ENCODE measurements around the gene E4F1.

DNA sequence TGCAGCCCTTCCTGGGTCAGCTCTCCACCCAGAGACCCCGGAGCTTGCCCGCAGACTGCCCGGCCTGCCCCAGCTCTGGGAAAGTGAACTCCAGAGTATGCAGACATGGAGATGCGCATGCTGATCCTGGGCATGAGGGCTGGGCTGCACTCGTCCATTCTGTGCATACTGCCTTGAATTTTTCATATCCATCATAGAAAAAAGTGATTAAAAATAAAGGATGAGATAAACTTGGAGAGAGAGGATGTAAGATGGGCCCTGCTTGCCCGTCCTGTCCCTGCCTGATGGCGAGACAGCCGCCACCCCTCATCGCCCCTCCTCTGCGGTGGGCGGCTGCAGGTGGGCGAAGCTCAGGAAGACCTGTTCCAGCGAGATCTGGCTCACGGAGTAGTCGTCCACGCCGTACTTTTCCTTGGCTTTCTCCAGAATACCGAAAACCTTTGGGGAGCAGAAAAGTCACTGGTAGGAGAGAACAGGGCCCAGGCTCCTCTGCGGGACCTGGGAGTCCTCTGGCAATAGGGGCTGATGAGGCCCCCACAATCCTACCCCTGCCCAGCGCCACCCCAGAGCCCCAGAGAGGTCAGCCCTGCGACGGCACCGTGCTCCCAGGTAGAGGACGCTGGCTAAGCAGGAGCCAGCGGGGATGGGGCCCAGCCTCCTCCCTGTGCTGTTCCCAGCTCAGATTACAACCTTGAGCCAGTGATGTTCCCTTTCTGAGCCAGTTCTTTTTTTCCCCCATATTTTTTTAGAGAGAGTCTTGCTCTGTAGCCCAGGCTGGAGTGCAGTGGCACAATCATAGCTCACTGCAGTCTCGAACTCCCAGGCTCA, 53.2 kb downstream of the E4F1 start:
- TF ChIP-seq, protein P1, sequence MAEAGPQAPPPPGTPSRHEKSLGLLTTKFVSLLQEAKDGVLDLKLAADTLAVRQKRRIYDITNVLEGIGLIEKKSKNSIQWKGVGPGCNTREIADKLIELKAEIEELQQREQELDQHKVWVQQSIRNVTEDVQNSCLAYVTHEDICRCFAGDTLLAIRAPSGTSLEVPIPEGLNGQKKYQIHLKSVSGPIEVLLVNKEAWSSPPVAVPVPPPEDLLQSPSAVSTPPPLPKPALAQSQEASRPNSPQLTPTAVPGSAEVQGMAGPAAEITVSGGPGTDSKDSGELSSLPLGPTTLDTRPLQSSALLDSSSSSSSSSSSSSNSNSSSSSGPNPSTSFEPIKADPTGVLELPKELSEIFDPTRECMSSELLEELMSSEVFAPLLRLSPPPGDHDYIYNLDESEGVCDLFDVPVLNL (IDR thresholded peaks at IDR 0.05; ENCODE audit: low read depth, low read length) = no peak
- TF ChIP-seq POLR2A (IDR thresholded peaks at IDR 0.05; ENCODE audit: low read depth, low read length) (no peak), BHLHE40 (IDR thresholded peaks at IDR 0.05; ENCODE audit: borderline replicate concordance in 1 of 2, low read depth in 2 of 2, low read length in 1 of 2) (no peak), SMAD1 (IDR thresholded peaks at IDR 0.05; ENCODE audit: low read depth, partially characterized antibody) (no peak)
- TF ChIP-seq, protein P2, sequence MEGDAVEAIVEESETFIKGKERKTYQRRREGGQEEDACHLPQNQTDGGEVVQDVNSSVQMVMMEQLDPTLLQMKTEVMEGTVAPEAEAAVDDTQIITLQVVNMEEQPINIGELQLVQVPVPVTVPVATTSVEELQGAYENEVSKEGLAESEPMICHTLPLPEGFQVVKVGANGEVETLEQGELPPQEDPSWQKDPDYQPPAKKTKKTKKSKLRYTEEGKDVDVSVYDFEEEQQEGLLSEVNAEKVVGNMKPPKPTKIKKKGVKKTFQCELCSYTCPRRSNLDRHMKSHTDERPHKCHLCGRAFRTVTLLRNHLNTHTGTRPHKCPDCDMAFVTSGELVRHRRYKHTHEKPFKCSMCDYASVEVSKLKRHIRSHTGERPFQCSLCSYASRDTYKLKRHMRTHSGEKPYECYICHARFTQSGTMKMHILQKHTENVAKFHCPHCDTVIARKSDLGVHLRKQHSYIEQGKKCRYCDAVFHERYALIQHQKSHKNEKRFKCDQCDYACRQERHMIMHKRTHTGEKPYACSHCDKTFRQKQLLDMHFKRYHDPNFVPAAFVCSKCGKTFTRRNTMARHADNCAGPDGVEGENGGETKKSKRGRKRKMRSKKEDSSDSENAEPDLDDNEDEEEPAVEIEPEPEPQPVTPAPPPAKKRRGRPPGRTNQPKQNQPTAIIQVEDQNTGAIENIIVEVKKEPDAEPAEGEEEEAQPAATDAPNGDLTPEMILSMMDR (IDR thresholded peaks at IDR 0.05 in 2 of 3, conservative IDR thresholded peaks at IDR 0.05 in 1 of 3; ENCODE audit: control insufficient read depth in 2 of 3, extremely low read depth in 1 of 3, insufficient read depth in 1 of 3, low read depth in 3 of 3, low read length in 3 of 3) = no peak
